SH-SY5Y (cell line): ENCODE results near the gene XPR1.

Experiments
- GATA2 ChIP-seq: IDR thresholded peaks from 2 replicates; pipeline ENCODE4 v1.6.1; 2011; ENCODE audit warnings: mild to moderate bottlenecking, low read depth, low read length
- GATA3 ChIP-seq: IDR thresholded peaks from 2 replicates; pipeline ENCODE4 v1.6.1; 2011; ENCODE audit warnings: low read depth, mild to moderate bottlenecking, low read length, moderate library complexity

GRCh38 chr1:180593382-180593781 is 38.4 kb upstream of the XPR1 start:
- no peak for TF ChIP-seq GATA2
- no peak for TF ChIP-seq GATA3
